ENCODE results near the gene HM13.

DNA sequence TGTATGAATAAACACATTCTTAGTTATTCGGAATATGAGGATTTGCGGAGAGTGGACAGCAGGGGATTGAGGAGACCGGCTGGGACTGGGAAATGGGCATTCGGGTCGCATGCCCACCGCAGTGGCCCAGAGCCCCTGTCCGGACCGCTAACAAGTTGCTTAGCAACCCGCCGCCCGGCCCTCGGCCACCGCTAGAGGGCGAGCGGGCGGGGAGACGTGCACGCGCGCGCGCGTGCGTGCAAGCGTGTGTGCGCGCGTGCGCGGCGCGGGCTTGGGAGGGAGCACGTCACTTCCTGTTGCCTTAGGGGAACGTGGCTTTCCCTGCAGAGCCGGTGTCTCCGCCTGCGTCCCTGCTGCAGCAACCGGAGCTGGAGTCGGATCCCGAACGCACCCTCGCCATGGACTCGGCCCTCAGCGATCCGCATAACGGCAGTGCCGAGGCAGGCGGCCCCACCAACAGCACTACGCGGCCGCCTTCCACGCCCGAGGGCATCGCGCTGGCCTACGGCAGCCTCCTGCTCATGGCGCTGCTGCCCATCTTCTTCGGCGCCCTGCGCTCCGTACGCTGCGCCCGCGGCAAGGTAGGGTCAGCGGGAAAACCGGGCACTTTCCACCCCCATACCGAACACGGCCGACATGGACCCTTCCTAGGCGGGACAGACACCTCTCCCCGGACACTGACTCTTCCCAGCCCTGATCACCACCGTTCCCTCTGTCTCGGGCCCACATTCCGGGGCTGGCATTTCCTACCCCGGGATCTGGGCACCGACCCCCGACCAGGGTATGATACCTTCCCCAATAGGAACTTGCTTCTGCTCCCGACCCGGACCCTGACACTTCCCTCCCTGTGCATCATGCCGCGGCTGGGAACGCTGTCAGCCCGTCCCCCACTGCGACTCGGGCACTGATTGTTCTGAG lies at the start of gene HM13:
- TF ChIP-seq TEAD4 (IDR thresholded peaks at IDR 0.05) = no peak
- no peak for TF ChIP-seq CEBPB (IDR thresholded peaks at IDR 0.05)
- peak; percentile 13; the same call in 1 of the 2 replicates for TF ChIP-seq RAD21 (IDR thresholded peaks at IDR 0.05; ENCODE audit: low read depth)
- peak; percentile 29; the same call in 1 of the 2 replicates for TF ChIP-seq CREB1 (IDR thresholded peaks at IDR 0.05; ENCODE audit: low read depth)
- TF ChIP-seq ZBTB7A (IDR thresholded peaks at IDR 0.05; ENCODE audit: low read depth) = peak; percentile 91
- no peak for TF ChIP-seq EP300 (IDR thresholded peaks at IDR 0.05; ENCODE audit: borderline replicate concordance)

Measured in Ishikawa (cell line).